ENCODE data around the gene ADAM22. TPM values are rescaled to one million over a fixed set of nuclear protein-coding genes. Genes with fewer than 3 reads are reported as not detected.

The ADAM22 gene
- total and polyA plus RNA-seq, 7 donors, result 0.09 to 7.0 (median 0.42) TPM

DNA sequence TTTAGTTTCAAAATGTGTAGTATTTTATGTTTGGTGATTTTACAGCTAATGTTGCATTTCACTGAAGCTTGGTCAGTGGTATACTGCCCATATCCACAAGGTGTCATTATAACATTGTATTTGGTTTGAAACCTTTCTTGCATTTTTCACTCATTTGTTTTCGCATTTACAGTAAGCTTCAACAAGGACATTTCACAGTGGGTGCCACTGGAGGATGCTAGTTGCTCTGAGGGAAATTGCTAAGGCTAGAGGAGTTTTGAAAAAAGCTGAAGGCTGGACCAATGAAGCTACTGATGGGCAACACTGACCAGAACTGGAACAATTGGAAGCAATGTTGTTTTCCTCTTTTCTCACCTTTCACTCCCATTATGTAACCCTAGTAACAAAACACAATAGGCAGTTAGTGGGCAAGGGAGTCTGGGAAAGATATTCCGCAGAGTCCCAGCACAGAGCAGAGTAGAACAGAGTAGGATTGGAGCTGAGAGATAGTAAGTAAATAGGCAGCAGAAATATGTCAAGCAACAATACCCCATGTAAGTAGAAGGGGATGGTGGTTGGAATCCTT, 309.4 kb downstream of the ADAM22 start:
- 22 to 26% (median 25%) methylated on average over 2 of the region's 2 CpGs for WGBS, 3 donors
- Histone ChIP-seq H3K4me3 (no peak overlapping the region), H3K4me1 (no peaks in the 10 kb centered on the region), H3K36me3 (ENCODE audit: insufficient read depth in 1 of 2, low read depth in 1 of 2) (no peaks in the 10 kb centered on the region), H3K27ac (no peak overlapping the region), H3K9me3 (no peaks in the 10 kb centered on the region), H3K27me3 (ENCODE audit: insufficient read depth in 3 of 3, low read length in 2 of 3) (no peaks in the 10 kb centered on the region)
- TF ChIP-seq, protein P1, sequence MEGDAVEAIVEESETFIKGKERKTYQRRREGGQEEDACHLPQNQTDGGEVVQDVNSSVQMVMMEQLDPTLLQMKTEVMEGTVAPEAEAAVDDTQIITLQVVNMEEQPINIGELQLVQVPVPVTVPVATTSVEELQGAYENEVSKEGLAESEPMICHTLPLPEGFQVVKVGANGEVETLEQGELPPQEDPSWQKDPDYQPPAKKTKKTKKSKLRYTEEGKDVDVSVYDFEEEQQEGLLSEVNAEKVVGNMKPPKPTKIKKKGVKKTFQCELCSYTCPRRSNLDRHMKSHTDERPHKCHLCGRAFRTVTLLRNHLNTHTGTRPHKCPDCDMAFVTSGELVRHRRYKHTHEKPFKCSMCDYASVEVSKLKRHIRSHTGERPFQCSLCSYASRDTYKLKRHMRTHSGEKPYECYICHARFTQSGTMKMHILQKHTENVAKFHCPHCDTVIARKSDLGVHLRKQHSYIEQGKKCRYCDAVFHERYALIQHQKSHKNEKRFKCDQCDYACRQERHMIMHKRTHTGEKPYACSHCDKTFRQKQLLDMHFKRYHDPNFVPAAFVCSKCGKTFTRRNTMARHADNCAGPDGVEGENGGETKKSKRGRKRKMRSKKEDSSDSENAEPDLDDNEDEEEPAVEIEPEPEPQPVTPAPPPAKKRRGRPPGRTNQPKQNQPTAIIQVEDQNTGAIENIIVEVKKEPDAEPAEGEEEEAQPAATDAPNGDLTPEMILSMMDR (IDR thresholded peaks at IDR 0.05), result peak; percentile 60
- intact Hi-C loops (cut with DNase I), result loop anchor here in 1 of 2 donors (5.0 kb wide), 1 partner anchor 119 kb away; no protein-coding TSS in a partner anchor
- DNase-seq (no peak), ATAC-seq (peak in 3 of 4 donors; percentile 34 to 61 (median 42))

DNA sequence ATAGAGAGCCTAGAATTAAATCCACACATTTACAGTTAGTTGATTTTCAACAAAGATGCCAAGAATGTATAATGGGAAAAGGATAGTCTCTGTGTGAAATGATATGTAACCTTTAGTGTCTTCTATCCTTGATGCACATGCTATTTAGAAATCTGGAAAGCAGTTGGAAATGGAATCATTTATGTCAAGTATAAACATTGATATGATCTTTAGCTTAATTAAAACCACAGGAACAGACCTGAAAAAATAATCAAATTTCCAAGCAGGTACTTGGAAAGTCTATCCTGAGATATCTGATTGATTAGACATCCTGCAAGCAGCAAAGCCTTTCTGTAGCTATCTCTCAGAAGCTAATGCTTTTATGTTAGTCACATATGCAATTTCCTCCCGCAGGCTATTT, 310.2 kb downstream of the ADAM22 start:
- no peak overlapping the region for H3K4me3 ChIP-seq
- no peaks in the 10 kb centered on the region for H3K9me3 ChIP-seq
- no peaks in the 10 kb centered on the region for H3K36me3 ChIP-seq (ENCODE audit: insufficient read depth in 1 of 2, low read depth in 1 of 2)
- no peaks in the 10 kb centered on the region for H3K4me1 ChIP-seq
- 93 to 100% (median 96%) methylated on average over 1 of the region's 1 CpG for WGBS, 3 donors
- no peak overlapping the region for H3K27ac ChIP-seq
- H3K27me3 ChIP-seq (ENCODE audit: insufficient read depth in 3 of 3, low read length in 2 of 3), result no peaks in the 10 kb centered on the region
- intact Hi-C loops (cut with DNase I), result loop anchor here in 1 of 2 donors (5.0 kb wide), 1 partner anchor 118 kb away; no protein-coding TSS in a partner anchor
- TF ChIP-seq, protein P1 (IDR thresholded peaks at IDR 0.05), result no peak
- ATAC-seq (no peak), DNase-seq (no peak)

Other genes with a start within 250 kb of the ADAM22 start
- gene SLC25A40, start 57.9 kb upstream of the ADAM22 start, total RNA-seq, result 10 to 100 TPM in 1 of 4 donors, 1 to 10 TPM in 3; 5.8 to 11.2 (median 8.2) TPM
- gene SLC25A40, start 57.9 kb upstream of the ADAM22 start, polyA plus RNA-seq, result 1 to 10 TPM; 3.1 to 5.7 (median 5.2) TPM
- 1 to 10 TPM; 1.5 to 4.1 (median 2.0) TPM for gene DBF4, start 57.8 kb upstream of the ADAM22 start, total RNA-seq
- 1 to 10 TPM; 2.0 to 5.3 (median 3.8) TPM for gene DBF4, start 57.8 kb upstream of the ADAM22 start, polyA plus RNA-seq

Data from psoas muscle (tissue), 8 donors.